Jurkat, Clone E6-1 (cell line): ENCODE measurements around the gene ZBP1. TPM values are rescaled to one million over a fixed set of nuclear protein-coding genes. Genes with fewer than 3 reads are reported as not detected.
A peak's percentile ranks its signal among the peaks of the same experiment; 100 is the strongest.

Experiments
- DNase-seq: peaks from one replicate; pipeline ENCODE4 v3.0.0-alpha.2; 2011; ENCODE audit warnings: low read depth, low spot score
- H3K4me3 ChIP-seq: 2 replicates; pipeline ENCODE4 v1.5.1; 2011; ENCODE audit warnings: mild to moderate bottlenecking, low read length, control low read depth, moderate library complexity
- polyA plus RNA-seq: library from polyadenylated mRNA; unstranded; fragments of >200 nt; gene quantifications from one replicate; pipeline ENCODE4 v1.2.1, GENCODE V29; 2012; ENCODE audit warnings: missing spikeins; ENCODE audit not compliant: insufficient read length, insufficient read depth

The ZBP1 gene, protein sequence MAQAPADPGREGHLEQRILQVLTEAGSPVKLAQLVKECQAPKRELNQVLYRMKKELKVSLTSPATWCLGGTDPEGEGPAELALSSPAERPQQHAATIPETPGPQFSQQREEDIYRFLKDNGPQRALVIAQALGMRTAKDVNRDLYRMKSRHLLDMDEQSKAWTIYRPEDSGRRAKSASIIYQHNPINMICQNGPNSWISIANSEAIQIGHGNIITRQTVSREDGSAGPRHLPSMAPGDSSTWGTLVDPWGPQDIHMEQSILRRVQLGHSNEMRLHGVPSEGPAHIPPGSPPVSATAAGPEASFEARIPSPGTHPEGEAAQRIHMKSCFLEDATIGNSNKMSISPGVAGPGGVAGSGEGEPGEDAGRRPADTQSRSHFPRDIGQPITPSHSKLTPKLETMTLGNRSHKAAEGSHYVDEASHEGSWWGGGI
- not detected for polyA plus RNA-seq

DNA sequence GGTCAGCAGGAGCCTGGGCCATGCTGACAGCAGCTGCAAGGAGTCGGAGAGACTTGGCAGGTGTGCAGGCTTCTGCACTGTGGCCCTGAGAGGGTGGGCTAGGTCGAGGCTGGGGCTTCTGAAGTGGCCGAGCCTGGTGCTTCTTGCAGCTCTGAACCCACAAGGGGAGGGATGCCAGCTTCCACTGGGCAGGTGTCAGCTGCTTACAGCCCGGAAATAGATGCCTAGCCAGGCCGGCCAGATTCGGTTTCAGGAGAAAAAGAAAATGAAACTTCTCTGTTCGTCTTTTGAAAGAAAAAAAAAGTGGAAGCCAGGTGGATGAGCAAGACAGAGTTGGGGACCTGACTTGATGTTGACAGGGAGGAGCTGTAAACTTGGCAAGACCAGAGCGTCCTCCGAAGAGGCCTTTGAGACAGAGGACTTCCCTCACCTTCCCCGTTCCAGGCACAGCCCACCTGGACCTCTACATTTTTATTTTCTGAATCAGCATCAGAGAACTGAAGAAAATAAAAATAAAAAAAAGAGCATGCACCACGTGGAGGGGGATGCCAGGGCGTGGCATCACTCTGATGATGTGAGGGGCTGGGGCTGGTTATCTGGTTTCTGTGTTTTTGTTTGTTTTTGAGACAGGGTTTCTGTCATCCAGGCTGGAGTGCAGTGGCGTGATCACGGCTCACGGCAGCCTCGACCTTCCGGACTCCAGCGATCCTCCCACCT is at the start of gene ZBP1:
Gene ZBP1 (minus strand): TSS at position 153 of the 717 bp plus-strand sequence. CDS start 131 bp downstream, at position 22.
- peak within 1 kb of the TSS; percentile 34 for H3K4me3 ChIP-seq
- peak; percentile 69 for DNase-seq

DNA sequence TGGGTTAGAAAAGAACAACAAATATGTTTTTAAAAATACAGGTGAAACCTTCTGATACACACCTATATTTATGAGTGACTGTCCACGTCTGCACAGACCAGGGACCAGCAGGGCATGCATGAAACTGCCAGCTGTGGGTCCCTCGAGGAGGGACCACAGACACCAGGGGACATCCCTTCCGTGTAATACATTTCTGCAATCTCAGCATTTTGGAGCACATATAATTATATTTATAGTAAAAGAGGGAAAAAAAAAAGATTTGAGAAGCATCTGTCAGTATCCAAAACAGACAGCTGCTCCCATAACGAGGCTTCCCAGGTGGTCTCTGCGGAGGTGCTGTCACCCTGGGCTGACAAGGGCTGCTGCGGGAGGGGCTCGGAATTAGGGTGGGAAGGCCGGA is 49.4 kb upstream of the ZBP1 start:
- no peak for DNase-seq
- H3K4me3 ChIP-seq = no peak overlapping the region

DNA sequence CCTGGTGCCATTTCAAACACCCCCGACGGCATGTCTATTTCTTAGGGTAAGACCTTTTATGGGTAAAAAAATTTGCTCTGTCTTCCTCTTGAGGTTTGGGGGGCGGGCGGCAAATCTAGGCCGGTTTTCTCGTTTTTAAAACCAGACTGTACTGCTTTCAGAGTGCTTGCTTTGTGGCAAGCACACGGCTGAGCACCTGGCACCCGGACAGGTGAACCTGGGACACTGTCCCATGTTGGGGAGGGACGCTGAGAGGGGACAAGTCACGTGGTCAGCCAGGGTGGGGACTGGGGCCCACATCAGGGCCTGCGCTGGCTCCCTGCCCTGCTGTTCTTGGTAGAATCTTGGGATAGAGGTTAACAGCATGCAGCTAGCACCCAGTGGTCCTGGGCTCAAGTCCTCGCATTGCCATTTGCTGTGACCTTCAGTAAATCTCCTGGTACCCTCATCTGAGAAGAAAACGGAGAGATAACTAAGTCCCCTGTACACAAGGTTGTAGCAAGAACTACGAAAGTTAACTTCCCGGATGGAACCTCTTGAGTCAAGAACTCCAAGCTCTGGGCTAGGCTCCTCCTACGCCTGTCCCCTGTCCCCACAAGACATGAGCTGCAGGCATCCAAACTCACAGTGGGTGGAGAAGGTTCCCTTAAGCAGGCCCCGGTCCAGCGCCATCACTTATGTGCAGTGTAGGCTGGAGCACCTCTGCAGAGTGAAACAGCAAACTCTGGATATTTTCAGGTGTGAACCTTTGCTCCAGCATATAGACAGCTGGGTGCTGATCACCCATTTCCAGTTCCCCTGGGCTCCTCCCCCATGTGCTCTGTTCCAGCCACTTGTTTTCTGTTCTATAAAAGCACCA is 47.9 kb upstream of the ZBP1 start:
- no peak for DNase-seq

DNA sequence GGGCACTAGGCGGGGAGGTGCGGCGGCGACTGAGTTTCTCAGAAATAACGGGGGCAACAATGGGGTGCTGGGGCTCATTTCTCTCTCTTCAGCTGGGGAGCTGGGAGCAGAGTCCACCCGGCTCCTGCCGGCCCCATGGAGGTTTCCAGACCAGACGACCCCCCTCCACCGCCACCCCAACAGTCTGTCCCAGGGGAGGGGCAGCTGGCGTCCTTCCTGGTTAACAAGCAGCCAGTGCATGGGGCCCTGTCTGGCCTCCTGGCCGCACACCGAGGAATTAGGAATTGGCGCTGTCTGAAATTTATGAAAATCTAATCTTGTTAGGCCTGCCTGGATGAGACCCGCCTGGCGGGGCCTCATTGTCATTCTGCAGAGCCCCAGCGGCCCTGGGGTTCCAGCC is 47.2 kb upstream of the ZBP1 start:
- no peak overlapping the region for H3K4me3 ChIP-seq
- no peak for DNase-seq

More for the DNA sequence above, 47.9 kb upstream of the ZBP1 start:
- no peak overlapping the region for H3K4me3 ChIP-seq

DNA sequence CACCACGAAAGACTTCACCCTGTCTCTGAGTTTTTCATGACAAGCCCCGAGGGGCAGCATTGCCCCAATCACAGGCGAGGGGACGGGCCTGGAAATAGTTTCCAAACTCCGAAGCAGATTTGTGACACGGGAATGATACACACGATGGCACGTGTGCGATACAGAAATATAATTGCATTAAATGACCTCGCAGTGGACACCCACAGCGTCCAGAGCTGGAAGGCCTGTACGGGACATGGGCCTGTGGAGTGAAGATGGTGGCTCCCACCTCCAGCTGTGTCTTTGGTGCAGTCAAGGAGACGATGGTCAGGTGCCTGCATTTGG is 46.6 kb upstream of the ZBP1 start:
- DNase-seq = no peak
- H3K4me3 ChIP-seq = no peak overlapping the region

DNA sequence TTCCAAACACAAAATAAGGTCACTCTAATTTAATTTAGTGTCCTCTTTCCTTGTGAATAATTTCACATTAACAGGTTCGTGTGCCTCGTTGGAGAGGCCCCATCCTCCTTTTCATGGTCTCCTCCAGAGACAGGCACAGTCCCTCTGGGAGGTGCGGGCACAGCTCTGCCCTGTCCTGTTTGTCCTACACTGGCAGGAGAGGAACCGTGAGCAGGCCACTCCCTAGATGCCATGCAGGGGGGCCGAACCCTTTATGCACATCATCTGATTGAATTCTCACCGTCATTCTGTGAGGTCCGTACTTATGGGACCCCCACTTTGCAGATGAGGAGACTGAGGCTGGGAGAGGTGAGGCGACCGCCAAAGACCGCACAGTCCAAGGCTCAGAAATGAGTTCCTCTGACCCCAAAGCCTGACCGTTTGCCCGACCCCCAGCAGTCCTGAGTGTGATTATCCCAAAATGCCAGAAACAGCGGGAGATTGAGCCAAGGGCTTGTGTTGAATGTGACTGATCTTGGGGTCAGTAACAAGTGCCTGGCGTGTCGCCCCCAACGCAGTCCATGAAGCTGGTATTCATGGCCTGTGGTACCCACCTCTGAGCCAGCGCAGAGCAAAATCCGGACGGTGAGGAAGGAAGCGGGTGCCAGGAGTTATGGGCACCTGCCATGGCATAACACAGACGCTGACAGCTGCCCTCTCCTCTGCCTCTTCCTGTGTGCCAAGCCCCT is 46.0 kb upstream of the ZBP1 start:
- DNase-seq = no peak

DNA sequence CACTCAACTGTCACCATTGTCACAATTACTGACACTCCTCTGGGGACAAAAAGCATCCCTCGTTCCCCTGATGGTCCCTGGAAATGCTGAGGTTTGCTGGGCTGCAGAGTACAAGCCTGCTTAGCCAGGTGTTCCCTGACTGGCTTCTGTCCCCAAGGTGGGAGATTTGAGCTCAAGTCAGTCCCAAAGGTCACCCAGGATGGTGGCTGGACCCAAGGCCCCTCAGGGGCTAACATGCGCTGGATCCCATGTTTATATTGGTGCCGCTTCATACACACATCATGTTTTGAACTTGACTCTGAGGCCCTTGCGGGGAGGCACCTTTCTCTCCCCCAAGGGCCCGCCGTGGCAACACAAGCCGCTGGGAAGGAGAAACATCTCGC is 45.4 kb upstream of the ZBP1 start:
- no peak for DNase-seq
- H3K4me3 ChIP-seq = no peak overlapping the region

More for the DNA sequence above, 46.0 kb upstream of the ZBP1 start:
- H3K4me3 ChIP-seq = no peak overlapping the region

DNA sequence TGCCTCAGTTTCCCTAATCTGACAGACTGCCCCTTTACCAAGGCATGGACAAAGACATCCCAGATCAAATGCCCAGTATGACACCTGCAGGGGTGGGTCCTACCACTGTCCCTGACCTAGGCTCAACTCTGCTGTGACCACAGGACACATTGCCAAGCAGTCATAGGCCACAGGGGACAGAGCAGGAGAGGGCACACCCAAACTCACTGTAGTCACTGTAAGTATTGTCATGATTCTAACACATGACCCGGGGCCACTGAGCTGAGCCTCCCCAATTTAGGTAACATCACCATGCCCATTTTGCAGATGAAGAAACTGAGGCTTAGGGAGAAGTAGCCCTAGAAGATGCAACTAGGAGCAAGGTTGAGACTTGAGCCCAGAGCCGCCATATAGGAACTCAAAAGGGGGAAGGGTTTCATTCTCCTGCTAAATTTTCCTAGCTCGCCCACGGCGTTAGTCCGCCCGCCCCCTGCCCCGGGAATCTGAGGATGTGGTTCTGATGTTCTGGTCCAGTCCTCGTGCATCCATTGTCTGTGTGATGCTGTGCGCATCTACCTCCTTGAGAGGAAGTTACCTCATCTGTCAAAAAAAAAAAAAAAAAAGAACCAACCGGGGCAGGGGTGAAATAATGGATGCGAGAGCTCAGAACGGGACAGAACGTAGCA is 44.8 kb upstream of the ZBP1 start:
- DNase-seq = no peak
- no peak overlapping the region for H3K4me3 ChIP-seq

DNA sequence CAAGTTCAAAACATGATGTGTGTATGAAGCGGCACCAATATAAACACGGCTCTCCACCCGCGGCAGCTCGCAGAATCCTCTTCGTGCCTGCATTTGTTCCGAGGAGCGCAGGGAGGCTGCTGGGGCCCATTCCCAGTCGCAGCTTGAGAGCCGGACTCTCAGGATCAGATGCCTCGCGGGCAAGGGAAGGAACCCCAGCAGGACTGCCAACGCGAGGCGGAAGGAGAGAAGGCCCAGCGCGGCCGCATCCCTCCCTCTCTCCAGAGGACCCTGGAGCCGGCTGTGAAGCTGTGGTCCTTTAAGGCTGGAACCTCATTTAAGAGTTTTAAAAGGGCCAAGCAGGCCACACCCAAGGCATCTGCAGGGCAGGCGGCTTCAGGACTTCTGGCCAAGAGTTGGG is 44.2 kb upstream of the ZBP1 start:
- DNase-seq = no peak
- H3K4me3 ChIP-seq = no peak overlapping the region

DNA sequence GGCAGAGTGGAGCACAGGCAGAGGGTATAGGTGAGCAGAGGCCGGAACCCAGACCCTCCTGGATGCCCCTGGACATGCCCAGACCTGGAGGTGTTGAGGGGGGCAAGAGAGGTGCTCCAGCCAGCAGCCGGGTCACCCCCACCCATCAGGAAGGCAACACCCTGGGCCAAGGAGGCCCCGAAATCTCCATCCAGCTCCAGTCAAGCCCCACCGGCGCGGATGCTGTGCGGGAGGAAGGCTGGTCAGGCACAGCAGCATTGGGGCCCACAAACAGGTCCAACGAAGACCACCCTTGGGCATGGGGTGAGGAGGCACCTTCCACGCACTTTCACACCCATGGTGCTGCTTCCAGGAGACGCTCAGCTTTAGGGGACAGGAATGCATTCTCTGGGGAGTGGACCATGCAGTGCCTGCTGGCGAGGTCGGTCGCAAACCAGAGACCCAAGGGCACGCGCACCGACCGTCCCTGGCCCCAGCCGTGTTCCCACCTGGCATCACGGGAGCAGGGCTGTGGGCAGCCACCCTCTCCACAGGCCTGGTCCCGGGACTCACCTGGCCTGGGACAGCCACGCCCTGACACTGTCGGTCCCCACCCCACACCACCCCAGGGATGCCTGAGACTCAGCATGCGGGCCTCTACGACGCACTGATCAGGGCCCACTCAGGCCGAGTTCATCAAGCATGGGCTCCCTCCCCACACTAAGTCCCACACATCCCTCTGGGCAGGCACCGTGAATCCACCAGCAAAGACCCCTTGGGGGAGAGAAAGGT is 43.6 kb upstream of the ZBP1 start:
- H3K4me3 ChIP-seq = no peak overlapping the region
- DNase-seq = no peak

DNA sequence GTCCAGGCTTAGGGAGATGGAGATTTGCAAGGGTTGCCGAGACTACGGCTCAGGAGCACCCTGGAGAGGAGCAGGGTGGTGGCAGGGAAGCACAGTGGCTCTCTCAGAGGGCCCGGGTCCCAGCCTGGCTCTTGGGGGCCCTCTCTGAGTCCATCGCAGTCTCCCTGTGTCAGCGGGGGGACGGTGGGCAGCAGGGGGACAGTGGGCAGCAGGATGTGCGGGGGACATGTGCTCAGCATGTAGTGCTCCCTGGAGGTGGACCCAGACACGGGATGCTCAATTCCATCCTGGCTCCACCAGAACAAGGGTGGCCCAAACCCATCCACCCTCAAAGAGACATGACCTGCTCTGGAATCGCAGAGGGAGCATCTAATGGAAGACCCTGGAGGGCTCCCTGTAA is 43.0 kb upstream of the ZBP1 start:
- DNase-seq = no peak
- no peak overlapping the region for H3K4me3 ChIP-seq

DNA sequence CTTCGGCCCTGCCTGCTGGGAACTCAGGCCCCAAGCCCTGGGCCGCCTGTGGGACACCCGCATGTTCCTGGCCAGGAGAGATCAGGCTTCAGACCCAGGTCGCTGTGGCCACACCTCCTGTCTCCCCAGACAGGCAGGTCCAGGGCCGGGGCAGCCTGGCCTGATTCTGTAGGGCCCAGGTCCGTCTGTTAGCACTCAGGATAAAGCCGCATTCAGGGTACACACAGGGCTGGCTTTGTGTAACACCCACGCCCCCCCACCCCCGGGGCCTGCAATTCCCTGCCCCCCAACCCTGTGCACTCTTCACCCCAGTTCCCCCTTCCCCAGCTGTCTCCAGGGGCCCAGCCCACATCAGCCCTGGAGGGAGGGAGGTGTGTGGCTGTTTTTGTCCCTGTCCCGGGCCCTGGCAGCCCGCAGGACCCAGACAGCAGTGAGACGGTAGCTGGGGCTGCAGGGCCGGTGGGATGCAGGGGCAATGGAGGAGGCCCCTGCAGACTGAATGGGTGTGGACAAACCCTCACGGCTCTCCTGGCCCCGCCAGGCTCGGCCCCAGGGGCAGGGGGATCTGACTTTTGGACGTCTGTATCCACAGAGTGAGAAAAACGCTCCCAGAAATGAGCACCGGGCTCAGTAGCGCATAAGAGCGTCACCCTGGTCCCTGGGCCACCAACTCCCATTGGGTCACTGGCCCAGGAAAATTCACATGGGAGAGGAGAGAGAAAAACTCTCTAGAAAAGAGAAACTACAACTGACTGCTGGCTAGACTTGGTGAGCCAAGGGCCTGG is 42.4 kb upstream of the ZBP1 start:
- DNase-seq = no peak

DNA sequence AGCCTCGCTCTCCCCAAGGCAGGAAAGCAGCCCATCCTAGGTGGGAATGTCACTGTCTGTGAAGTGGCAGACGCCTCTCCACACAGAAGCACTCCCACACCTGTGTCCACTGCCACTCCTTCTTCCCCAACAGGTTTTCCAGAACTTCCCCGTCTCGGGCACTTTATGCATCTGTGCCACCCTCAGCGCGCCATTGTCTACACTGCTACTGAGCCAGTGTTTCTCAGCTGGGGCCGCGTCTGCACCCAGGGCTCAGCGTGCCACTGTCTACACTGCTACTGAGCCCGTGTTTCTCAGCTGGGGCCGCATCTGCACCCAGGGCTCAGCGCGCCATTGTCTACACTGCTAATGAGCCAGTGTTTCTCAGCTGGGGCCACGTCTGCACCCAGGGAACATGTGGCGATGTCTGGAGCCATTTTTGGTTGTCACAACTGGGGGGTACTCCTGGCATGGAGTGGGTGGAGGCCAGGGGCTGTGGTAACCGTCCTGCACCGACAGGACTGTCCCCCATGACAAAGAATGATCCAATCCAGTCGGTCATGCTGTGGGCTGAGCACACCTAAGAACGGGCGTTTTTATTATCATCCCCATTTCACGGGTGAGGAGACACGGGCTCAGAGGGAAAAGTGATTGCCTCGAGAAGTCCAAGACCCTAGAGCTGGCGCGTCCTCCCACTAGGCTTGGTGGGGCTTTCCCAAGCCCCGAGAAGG is 41.7 kb upstream of the ZBP1 start:
- no peak overlapping the region for H3K4me3 ChIP-seq
- DNase-seq = no peak

More for the DNA sequence above, 42.4 kb upstream of the ZBP1 start:
- H3K4me3 ChIP-seq = no peak overlapping the region

DNA sequence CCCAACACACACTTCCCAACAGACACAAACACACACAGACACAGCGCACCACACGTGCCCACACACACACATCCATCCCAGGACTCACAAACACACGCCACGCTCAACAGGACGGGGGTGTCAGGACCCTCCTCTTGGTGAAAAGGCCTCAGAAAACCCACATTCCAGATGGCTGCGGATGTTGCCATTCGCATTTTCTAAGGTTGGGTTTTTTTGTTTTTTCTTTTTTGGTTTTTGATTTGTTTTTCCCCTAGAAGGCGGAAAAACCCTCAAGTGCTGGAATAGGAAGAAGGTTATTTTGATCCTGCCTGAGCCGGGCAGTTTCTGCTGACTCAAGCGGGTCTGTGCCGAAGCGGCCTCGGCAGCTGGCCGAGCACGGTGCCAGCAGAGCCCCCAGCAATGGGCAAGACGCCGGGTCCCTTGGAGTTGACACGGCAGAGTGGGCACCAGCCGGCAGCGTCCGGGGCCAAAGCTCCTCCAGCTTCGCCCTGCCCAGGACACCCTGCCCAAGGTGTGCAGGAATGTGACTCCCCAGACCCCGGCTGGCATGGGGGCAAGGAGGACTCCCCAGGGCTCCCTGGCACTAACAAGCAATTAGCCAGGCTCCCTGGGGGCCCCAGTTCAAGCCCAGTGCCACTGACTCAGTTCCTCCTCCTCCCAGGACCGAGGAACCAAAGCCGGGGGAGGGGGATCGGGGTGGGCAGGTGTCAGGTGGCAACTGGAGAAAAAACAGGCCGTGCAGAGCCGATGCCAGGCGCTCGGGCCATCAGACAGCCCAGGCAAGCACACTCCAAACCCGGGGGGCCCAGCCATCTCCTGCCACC is 40.9 kb upstream of the ZBP1 start:
- H3K4me3 ChIP-seq = no peak overlapping the region
- DNase-seq = no peak

DNA sequence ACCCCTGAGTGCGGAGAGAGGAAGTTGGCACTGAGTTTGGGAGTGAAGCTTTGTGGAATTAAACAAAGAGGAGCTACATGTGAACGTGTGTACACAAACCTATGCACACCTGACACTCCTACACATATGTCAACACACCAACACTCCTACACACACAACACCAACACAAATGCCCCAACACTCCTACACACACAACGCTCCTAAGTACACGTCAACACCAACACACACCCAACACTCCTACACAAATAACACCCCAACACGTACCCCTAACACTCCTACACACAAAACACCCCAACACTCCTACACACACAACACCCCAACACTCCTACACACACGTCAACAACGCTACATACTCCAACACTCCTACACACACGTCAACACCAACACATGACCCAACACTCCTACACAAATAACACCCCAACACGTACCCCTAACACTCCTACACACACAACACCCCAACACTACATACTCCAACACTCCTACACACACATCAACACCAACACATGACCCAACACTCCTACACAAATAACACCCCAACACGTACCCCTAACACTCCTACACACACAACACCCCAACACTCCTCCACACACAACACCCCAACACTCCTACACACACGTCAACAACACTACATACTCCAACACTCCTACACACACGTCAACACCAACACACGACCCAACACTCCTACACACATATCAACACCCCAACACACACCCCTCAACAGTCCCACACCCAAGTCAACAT is 40.1 kb upstream of the ZBP1 start:
- no peak for DNase-seq
- peak overlapping the region; percentile 38 for H3K4me3 ChIP-seq
